ENCODE results near the gene ZFP28.

Gene ZFP28

GRCh38 chr19:56572589-56572988 lies 33.8 kb downstream of the ZFP28 start:
- no peak overlapping the region for H3K4me3 Mint-ChIP-seq
- H3K9me3 Mint-ChIP-seq, result peaks cover 49 to 73% of the 10 kb centered on the region in 2 donors
- no peak for DNase-seq
- no peak for ATAC-seq
- H3K27me3 Mint-ChIP-seq, result no peaks in the 10 kb centered on the region
- peaks cover 5% of the 10 kb centered on the region for H3K4me1 Mint-ChIP-seq
- H3K27ac Mint-ChIP-seq, result no peak overlapping the region

GRCh38 chr19:56573914-56574313 lies 35.2 kb downstream of the ZFP28 start:
- ATAC-seq (no peak), DNase-seq (no peak)
- no peak overlapping the region for H3K27ac Mint-ChIP-seq
- peaks cover 58 to 74% of the 10 kb centered on the region in 2 donors for H3K9me3 Mint-ChIP-seq
- H3K4me1 Mint-ChIP-seq, result no peaks in the 10 kb centered on the region
- no peaks in the 10 kb centered on the region for H3K27me3 Mint-ChIP-seq
- no peak overlapping the region for H3K4me3 Mint-ChIP-seq

- Mint-ChIP-seq H3K27me3 (no peaks in the 10 kb centered on the region), H3K4me3 (no peak overlapping the region), H3K27ac (no peak overlapping the region), H3K4me1 (no peaks in the 10 kb centered on the region), H3K9me3 (peaks cover 66 to 72% of the 10 kb centered on the region in 2 donors)
- no peak for ATAC-seq
- DNase-seq, result no peak
Measured at GRCh38 chr19:56577719-56578602, 39.2 kb downstream of the ZFP28 start.

GRCh38 chr19:56594446-56594782 lies 55.7 kb downstream of the ZFP28 start:
- no peaks in the 10 kb centered on the region for H3K27me3 Mint-ChIP-seq
- peaks cover 23% of the 10 kb centered on the region for H3K4me1 Mint-ChIP-seq
- H3K4me3 Mint-ChIP-seq, result peak overlapping the region; percentile 93 to 96
- peaks cover 42 to 62% of the 10 kb centered on the region in 2 donors for H3K9me3 Mint-ChIP-seq
- ATAC-seq, result no peak
- no peak for DNase-seq
- peak overlapping the region; percentile 84 to 91 for H3K27ac Mint-ChIP-seq

GRCh38 chr19:56594783-56595547 lies 56.2 kb downstream of the ZFP28 start, which contains the start of gene ZNF71:
Gene ZNF71, plus strand, starts transcription at chr19:56595302. Its CDS starts 6,257 bp downstream, at chr19:56601559.
- peak; percentile 96 for ATAC-seq
- Mint-ChIP-seq H3K9me3 (peaks cover 42 to 56% of the 10 kb centered on the region in 2 donors), H3K4me1 (peaks cover 23% of the 10 kb centered on the region), H3K27ac (peak within 1 kb of the TSS; percentile 84 to 92), H3K4me3 (peak within 1 kb of the TSS; percentile 93 to 96), H3K27me3 (no peaks in the 10 kb centered on the region)
- peak; percentile 90 for DNase-seq

- H3K9me3 Mint-ChIP-seq, result peaks cover 39 to 52% of the 10 kb centered on the region in 2 donors
- DNase-seq (no peak), ATAC-seq (peak; percentile 64)
- H3K4me3 Mint-ChIP-seq, result peak overlapping the region; percentile 93 to 96
- peaks cover 23% of the 10 kb centered on the region for H3K4me1 Mint-ChIP-seq
- no peaks in the 10 kb centered on the region for H3K27me3 Mint-ChIP-seq
- peak overlapping the region; percentile 84 to 92 for H3K27ac Mint-ChIP-seq
Measured at GRCh38 chr19:56595548-56595899, 56.8 kb downstream of the ZFP28 start.

- no peak overlapping the region for H3K27ac Mint-ChIP-seq
- no peaks in the 10 kb centered on the region for H3K27me3 Mint-ChIP-seq
- no peak for ATAC-seq
- H3K4me3 Mint-ChIP-seq, result no peak overlapping the region
- peaks cover 23% of the 10 kb centered on the region for H3K4me1 Mint-ChIP-seq
- DNase-seq, result no peak
- peaks cover 38 to 54% of the 10 kb centered on the region in 2 donors for H3K9me3 Mint-ChIP-seq
Measured at GRCh38 chr19:56596676-56597075, 57.9 kb downstream of the ZFP28 start.

- no peak overlapping the region for H3K4me3 Mint-ChIP-seq
- H3K9me3 Mint-ChIP-seq, result peaks cover 35 to 53% of the 10 kb centered on the region in 2 donors
- H3K27me3 Mint-ChIP-seq, result no peaks in the 10 kb centered on the region
- peaks cover 23% of the 10 kb centered on the region for H3K4me1 Mint-ChIP-seq
- ATAC-seq (no peak), DNase-seq (no peak)
- peak overlapping the region in 1 of 2 donors; percentile 35 for H3K27ac Mint-ChIP-seq
Measured at GRCh38 chr19:56597696-56598095, 58.9 kb downstream of the ZFP28 start.

- H3K27ac Mint-ChIP-seq, result no peak overlapping the region
- DNase-seq (no peak), ATAC-seq (no peak)
- peaks cover 2% of the 10 kb centered on the region for H3K4me1 Mint-ChIP-seq
- H3K9me3 Mint-ChIP-seq, result peaks cover 25 to 52% of the 10 kb centered on the region in 2 donors
- no peaks in the 10 kb centered on the region for H3K27me3 Mint-ChIP-seq
- H3K4me3 Mint-ChIP-seq, result no peak overlapping the region
Measured at GRCh38 chr19:56601375-56601774, 62.6 kb downstream of the ZFP28 start.

GRCh38 chr19:56603829-56604228 lies 65.1 kb downstream of the ZFP28 start:
- H3K27ac Mint-ChIP-seq, result no peak overlapping the region
- H3K27me3 Mint-ChIP-seq, result no peaks in the 10 kb centered on the region
- ATAC-seq, result no peak
- no peaks in the 10 kb centered on the region for H3K4me1 Mint-ChIP-seq
- no peak for DNase-seq
- peaks cover 29 to 55% of the 10 kb centered on the region in 2 donors for H3K9me3 Mint-ChIP-seq
- no peak overlapping the region for H3K4me3 Mint-ChIP-seq
